Right atrium auricular region (tissue), 2 donors: ENCODE data around the gene ATP8B2. TPM values are rescaled to one million over a fixed set of nuclear protein-coding genes. Genes with fewer than 3 reads are reported as not detected.

Experiments used
- DNase-seq: peaks from one replicate; pipeline ENCODE4 v3.0.0-alpha.2; 2019; ENCODE audit warnings: low spot score
- H3K27ac ChIP-seq, 2 donors: fragments of 200-600 bp; sonication (generic); 1 replicate in 1 of 2; 2 replicates in 1 of 2; pipeline ENCODE4 v1.5.1; 2016 to 2019
- H3K27me3 ChIP-seq, 2 donors: fragments of 200-600 bp; sonication (generic); one replicate each; pipeline versions ENCODE4 v1.5.1 to v1.6.0; 2017 to 2019
- H3K36me3 ChIP-seq: fragments of 200-600 bp; sonication (generic); one replicate; pipeline ENCODE4 v1.5.1; 2016
- H3K4me1 ChIP-seq, 2 donors: fragments of 200-600 bp; sonication (generic); one replicate each; pipeline versions ENCODE4 v1.5.1 to v1.6.0; 2017 to 2019
- H3K4me3 ChIP-seq, 2 donors: fragments of 200-600 bp; sonication (generic); 1 replicate in 1 of 2; 2 replicates in 1 of 2; pipeline ENCODE4 v1.5.1; 2017 to 2019; ENCODE audit warnings: mild to moderate bottlenecking in 1 of 2, moderate library complexity in 1 of 2
- H3K9me3 ChIP-seq, 2 donors: fragments of 200-600 bp; sonication (generic); one replicate each; pipeline ENCODE4 v1.5.1; 2019
- total RNA-seq, 2 donors: library from RNA; depleted of rRNA; stranded (reverse); fragments of >200 nt; gene quantifications; one replicate each; pipeline ENCODE4 v1.1.0, GENCODE V29; 2016
- TF ChIP-seq, protein P1 (sequence below), 2 donors: fragments of 200-600 bp; sonication (generic); IDR thresholded peaks; one replicate each; pipeline ENCODE4 v1.5.1; 2019; ENCODE audit warnings: antibody characterized with exemption in 2 of 2

The ATP8B2 gene
- total RNA-seq, 2 donors from 2014 or later = 22.8 to 82.5 TPM

DNA sequence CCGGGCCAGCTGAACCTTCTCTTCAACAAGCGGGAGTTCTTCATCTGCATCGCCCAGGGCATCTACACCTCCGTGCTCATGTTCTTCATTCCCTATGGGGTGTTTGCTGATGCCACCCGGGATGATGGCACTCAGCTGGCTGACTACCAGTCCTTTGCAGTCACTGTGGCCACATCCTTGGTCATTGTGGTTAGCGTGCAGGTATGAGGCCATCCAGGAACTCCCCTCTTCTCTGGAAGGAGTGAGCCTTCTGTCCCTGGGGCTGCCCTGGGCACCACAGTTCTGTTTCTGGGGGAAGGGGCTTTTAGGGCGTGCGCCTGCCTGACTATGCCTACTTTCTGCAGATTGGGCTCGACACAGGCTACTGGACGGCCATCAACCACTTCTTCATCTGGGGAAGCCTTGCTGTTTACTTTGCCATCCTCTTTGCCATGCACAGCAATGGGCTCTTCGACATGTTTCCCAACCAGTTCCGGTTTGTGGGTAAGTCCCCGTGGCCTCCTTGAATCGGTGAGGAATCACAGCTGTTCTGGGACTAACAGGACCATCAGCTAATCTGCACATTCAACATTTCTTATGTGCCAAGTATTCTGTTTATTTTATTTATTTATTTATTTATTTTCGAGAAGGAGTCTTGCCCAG lies 21.1 kb downstream of the ATP8B2 start:
- DNase-seq = no peak
- Histone ChIP-seq H3K4me3 (no peak overlapping the region), H3K9me3 (no peaks in the 10 kb centered on the region), H3K36me3 (peaks cover 81% of the 10 kb centered on the region), H3K27me3 (no peaks in the 10 kb centered on the region), H3K27ac (no peak overlapping the region), H3K4me1 (no peaks in the 10 kb centered on the region)
- TF ChIP-seq, protein P1, sequence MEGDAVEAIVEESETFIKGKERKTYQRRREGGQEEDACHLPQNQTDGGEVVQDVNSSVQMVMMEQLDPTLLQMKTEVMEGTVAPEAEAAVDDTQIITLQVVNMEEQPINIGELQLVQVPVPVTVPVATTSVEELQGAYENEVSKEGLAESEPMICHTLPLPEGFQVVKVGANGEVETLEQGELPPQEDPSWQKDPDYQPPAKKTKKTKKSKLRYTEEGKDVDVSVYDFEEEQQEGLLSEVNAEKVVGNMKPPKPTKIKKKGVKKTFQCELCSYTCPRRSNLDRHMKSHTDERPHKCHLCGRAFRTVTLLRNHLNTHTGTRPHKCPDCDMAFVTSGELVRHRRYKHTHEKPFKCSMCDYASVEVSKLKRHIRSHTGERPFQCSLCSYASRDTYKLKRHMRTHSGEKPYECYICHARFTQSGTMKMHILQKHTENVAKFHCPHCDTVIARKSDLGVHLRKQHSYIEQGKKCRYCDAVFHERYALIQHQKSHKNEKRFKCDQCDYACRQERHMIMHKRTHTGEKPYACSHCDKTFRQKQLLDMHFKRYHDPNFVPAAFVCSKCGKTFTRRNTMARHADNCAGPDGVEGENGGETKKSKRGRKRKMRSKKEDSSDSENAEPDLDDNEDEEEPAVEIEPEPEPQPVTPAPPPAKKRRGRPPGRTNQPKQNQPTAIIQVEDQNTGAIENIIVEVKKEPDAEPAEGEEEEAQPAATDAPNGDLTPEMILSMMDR (IDR thresholded peaks at IDR 0.05) = no peak

- Histone ChIP-seq H3K4me3 (no peak overlapping the region), H3K36me3 (peaks cover 65% of the 10 kb centered on the region), H3K27me3 (no peaks in the 10 kb centered on the region), H3K4me1 (peaks cover 0 to 9% of the 10 kb centered on the region in 2 donors), H3K9me3 (no peaks in the 10 kb centered on the region), H3K27ac (no peak overlapping the region)
- TF ChIP-seq, protein P1 (IDR thresholded peaks at IDR 0.05) = no peak
- no peak for DNase-seq
These were observed 22.6 kb downstream of the ATP8B2 start for GRCh38 chr1:154347961-154348360.

GRCh38 chr1:154348429-154349076 lies 23.2 kb downstream of the ATP8B2 start:
- Histone ChIP-seq H3K27ac (no peak overlapping the region), H3K36me3 (peaks cover 59% of the 10 kb centered on the region), H3K4me1 (peaks cover 0 to 15% of the 10 kb centered on the region in 2 donors), H3K27me3 (no peaks in the 10 kb centered on the region), H3K4me3 (no peak overlapping the region), H3K9me3 (no peaks in the 10 kb centered on the region)
- no peak for DNase-seq
- TF ChIP-seq, protein P1 (IDR thresholded peaks at IDR 0.05) = no peak

DNA sequence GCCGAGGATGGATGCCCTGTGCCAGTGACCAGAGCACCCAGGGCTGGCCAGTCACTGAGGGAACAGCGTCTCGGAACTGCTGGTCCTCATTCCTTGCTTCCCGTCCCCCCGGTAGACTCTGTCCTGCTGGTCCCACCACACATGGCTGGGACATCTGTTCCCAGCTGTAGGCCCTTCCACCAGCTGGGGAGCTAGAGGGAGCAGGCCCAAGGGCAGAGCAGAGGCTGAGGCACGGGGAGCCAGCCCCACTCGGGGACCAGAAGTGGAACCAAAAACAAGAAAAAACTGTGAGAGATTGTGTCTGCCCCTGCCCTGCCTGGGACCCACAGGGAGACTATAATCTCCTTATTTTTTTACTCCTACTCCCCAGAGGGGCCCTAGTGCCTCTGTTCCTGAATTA lies 23.8 kb downstream of the ATP8B2 start:
- H3K9me3 ChIP-seq = no peaks in the 10 kb centered on the region
- DNase-seq = no peak
- H3K27ac ChIP-seq = no peak overlapping the region
- H3K27me3 ChIP-seq = no peaks in the 10 kb centered on the region
- H3K4me1 ChIP-seq = peaks cover 0 to 19% of the 10 kb centered on the region in 2 donors
- peaks cover 54% of the 10 kb centered on the region for H3K36me3 ChIP-seq
- H3K4me3 ChIP-seq = no peak overlapping the region
- TF ChIP-seq, protein P1 (IDR thresholded peaks at IDR 0.05) = no peak

DNA sequence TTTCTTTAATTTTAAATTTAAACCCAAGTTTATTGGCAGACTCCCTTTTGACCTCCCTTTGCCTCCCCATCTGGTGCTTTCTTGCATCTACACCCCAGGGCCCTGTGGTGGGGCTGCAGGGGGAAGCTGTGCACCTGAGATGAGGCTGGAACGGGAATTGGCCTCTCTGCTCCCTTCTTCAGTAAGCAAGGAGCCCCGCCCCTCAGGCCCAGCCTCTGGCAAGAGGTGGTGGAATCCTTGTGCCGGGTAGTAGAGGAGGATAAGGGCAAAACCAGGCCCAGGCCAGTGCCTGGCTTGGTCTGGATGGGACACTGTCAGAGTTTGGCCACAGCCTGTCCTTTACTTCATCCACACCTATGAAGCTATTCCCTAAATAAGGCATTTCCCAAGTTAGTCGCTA lies 25.1 kb downstream of the ATP8B2 start:
- Histone ChIP-seq H3K4me3 (no peak overlapping the region), H3K27me3 (no peaks in the 10 kb centered on the region), H3K9me3 (no peaks in the 10 kb centered on the region), H3K36me3 (peaks cover 41% of the 10 kb centered on the region), H3K27ac (no peak overlapping the region), H3K4me1 (peaks cover 0 to 19% of the 10 kb centered on the region in 2 donors)
- TF ChIP-seq, protein P1 (IDR thresholded peaks at IDR 0.05) = no peak
- DNase-seq = no peak
